Hepatocyte (in vitro differentiated cells): ENCODE results near the gene DDC. TPM values are rescaled to one million over a fixed set of nuclear protein-coding genes. Genes with fewer than 3 reads are reported as not detected.

ENCODE experiments used
- DNase-seq: peaks from one replicate; pipeline ENCODE4 v3.0.0-alpha.2; 2016; ENCODE audit warnings: low spot score
- H2AFZ ChIP-seq: fragments of 200-600 bp; sonication (generic); 2 replicates; pipeline ENCODE4 v1.6.0; 2016; ENCODE audit warnings: antibody characterized with exemption, mild to moderate bottlenecking
- H3K27ac ChIP-seq: fragments of 200-600 bp; sonication (generic); 2 replicates; pipeline ENCODE4 v1.5.1; 2016; ENCODE audit warnings: mild to moderate bottlenecking
- H3K27me3 ChIP-seq: fragments of 200-600 bp; sonication (generic); 2 replicates; pipeline ENCODE4 v1.6.1; 2016
- H3K36me3 ChIP-seq: fragments of 200-600 bp; sonication (generic); replicated peaks from 2 replicates; pipeline ENCODE4 v1.5.1; 2016; ENCODE audit warnings: low read depth; ENCODE audit not compliant: insufficient read depth
- H3K4me1 ChIP-seq: fragments of 200-600 bp; sonication (generic); 2 replicates; pipeline ENCODE4 v1.5.1; 2016; ENCODE audit warnings: mild to moderate bottlenecking, moderate library complexity; ENCODE audit not compliant: insufficient read depth
- H3K4me2 ChIP-seq: fragments of 200-600 bp; sonication (generic); 2 replicates; pipeline ENCODE4 v1.6.0; 2016
- H3K4me3 ChIP-seq: fragments of 200-600 bp; sonication (generic); 2 replicates; pipeline ENCODE4 v1.5.1; 2016; ENCODE audit warnings: mild to moderate bottlenecking
- H3K79me2 ChIP-seq: fragments of 200-600 bp; sonication (generic); 2 replicates; pipeline ENCODE4 v1.6.0; 2017; ENCODE audit warnings: mild to moderate bottlenecking
- H3K9me2 ChIP-seq: fragments of 200-600 bp; sonication (generic); replicated peaks from 2 replicates; pipeline ENCODE4 v1.6.0; 2017; ENCODE audit warnings: mild to moderate bottlenecking; ENCODE audit not compliant: insufficient read depth
- H3K9me3 ChIP-seq: fragments of 200-600 bp; sonication (generic); 2 replicates; pipeline ENCODE4 v1.5.1; 2016; ENCODE audit warnings: low read depth, mild to moderate bottlenecking
- H4K20me1 ChIP-seq: fragments of 200-600 bp; sonication (generic); 2 replicates; pipeline ENCODE4 v1.6.0; 2016; ENCODE audit warnings: mild to moderate bottlenecking; ENCODE audit not compliant: insufficient read depth, poor library complexity, severe bottlenecking
- CTCF ChIP-seq: fragments of 200-600 bp; sonication (generic); IDR thresholded peaks from 2 replicates; pipeline ENCODE4 v1.5.1; 2016; ENCODE audit warnings: antibody characterized with exemption, mild to moderate bottlenecking; ENCODE audit not compliant: poor library complexity
- EZH2 ChIP-seq: fragments of 200-600 bp; sonication (generic); IDR thresholded peaks from 2 replicates; pipeline ENCODE4 v1.6.1; 2016; ENCODE audit warnings: antibody characterized with exemption, mild to moderate bottlenecking, borderline replicate concordance
- EZH2phosphoT487 ChIP-seq: fragments of 200-600 bp; sonication (generic); IDR thresholded peaks from one replicate; pipeline ENCODE4 v1.6.1; 2018; ENCODE audit warnings: antibody characterized with exemption, mild to moderate bottlenecking, low read depth, moderate library complexity; ENCODE audit not compliant: unreplicated experiment, severe bottlenecking
- WGBS: methylation state at CpG from one replicate; pipeline ENCODE4 v1.1.6; 2016; ENCODE audit warnings: low lambda C conversion rate; ENCODE audit errors: missing lambda C conversion rate; 5-methylcytosine and 5-hydroxymethylcytosine counted together
- polyA plus RNA-seq: library from polyadenylated mRNA; unstranded; fragments of >200 nt; fragmentation: Nextera tagmentation; extraction: Ambion mirVana; gene quantifications from 2 replicates; pipeline ENCODE4 v1.2.1, GENCODE V29; 2016
- total RNA-seq: library from RNA; depleted of rRNA; stranded (reverse); fragments of >200 nt; gene quantifications from 2 replicates; pipeline ENCODE4 v1.2.3, GENCODE V29; 2014

DDC gene
- total and polyA plus RNA-seq, 2 experiments from 2014 or later, result 42.4 to 56.1 TPM

GRCh38 chr7:50543776-50544442 is 21.3 kb downstream of the DDC start:
- H3K36me3 ChIP-seq, result no peaks in the 10 kb centered on the region
- no peak overlapping the region for H2AFZ ChIP-seq
- H3K4me3 ChIP-seq, result no peak overlapping the region
- no peak overlapping the region for H3K27ac ChIP-seq
- H3K9me2 ChIP-seq, result no peaks in the 10 kb centered on the region
- no peak for TF ChIP-seq CTCF
- no peak for TF ChIP-seq EZH2phosphoT487
- no peak for TF ChIP-seq EZH2
- H3K4me1 ChIP-seq, result no peaks in the 10 kb centered on the region
- H3K79me2 ChIP-seq, result peaks cover 26% of the 10 kb centered on the region
- DNase-seq, result no peak
- H3K4me2 ChIP-seq, result no peak overlapping the region
- no peaks in the 10 kb centered on the region for H3K9me3 ChIP-seq
- no peaks in the 10 kb centered on the region for H3K27me3 ChIP-seq
- H4K20me1 ChIP-seq, result no peaks in the 10 kb centered on the region
- WGBS, result 96% methylated on average over 18 of the region's 18 CpGs

- Histone ChIP-seq H3K9me3 (no peaks in the 10 kb centered on the region), H3K4me2 (no peak overlapping the region), H3K27me3 (no peaks in the 10 kb centered on the region), H3K4me3 (no peak overlapping the region), H3K9me2 (no peaks in the 10 kb centered on the region), H4K20me1 (no peaks in the 10 kb centered on the region), H3K27ac (no peak overlapping the region), H3K79me2 (peaks cover 12% of the 10 kb centered on the region), H3K36me3 (no peaks in the 10 kb centered on the region), H2AFZ (no peak overlapping the region), H3K4me1 (no peaks in the 10 kb centered on the region)
- no peak for DNase-seq
- TF ChIP-seq EZH2 (no peak), EZH2phosphoT487 (no peak), CTCF (no peak)
- 66% methylated on average over 11 of the region's 11 CpGs for WGBS
Observed at GRCh38 chr7:50542132-50542531, 23.1 kb downstream of the DDC start.

GRCh38 chr7:50540785-50541579 is 24.2 kb downstream of the DDC start:
- H3K79me2 ChIP-seq, result peaks cover 8% of the 10 kb centered on the region
- no peaks in the 10 kb centered on the region for H3K9me3 ChIP-seq
- H3K4me2 ChIP-seq, result no peak overlapping the region
- no peaks in the 10 kb centered on the region for H3K36me3 ChIP-seq
- no peak for DNase-seq
- WGBS, result 94% methylated on average over 9 of the region's 9 CpGs
- H3K27ac ChIP-seq, result no peak overlapping the region
- TF ChIP-seq EZH2 (no peak), CTCF (no peak), EZH2phosphoT487 (no peak)
- H4K20me1 ChIP-seq, result no peaks in the 10 kb centered on the region
- H3K4me1 ChIP-seq, result no peaks in the 10 kb centered on the region
- H2AFZ ChIP-seq, result no peak overlapping the region
- H3K4me3 ChIP-seq, result no peak overlapping the region
- H3K27me3 ChIP-seq, result no peaks in the 10 kb centered on the region
- H3K9me2 ChIP-seq, result no peaks in the 10 kb centered on the region
